ENCODE measurements around the gene NAP1L4. TPM values are rescaled to one million over a fixed set of nuclear protein-coding genes. Genes with fewer than 3 reads are reported as not detected.

The NAP1L4 gene
- total RNA-seq, 2 experiments from 2014 or later = 287 to 300 TPM

DNA sequence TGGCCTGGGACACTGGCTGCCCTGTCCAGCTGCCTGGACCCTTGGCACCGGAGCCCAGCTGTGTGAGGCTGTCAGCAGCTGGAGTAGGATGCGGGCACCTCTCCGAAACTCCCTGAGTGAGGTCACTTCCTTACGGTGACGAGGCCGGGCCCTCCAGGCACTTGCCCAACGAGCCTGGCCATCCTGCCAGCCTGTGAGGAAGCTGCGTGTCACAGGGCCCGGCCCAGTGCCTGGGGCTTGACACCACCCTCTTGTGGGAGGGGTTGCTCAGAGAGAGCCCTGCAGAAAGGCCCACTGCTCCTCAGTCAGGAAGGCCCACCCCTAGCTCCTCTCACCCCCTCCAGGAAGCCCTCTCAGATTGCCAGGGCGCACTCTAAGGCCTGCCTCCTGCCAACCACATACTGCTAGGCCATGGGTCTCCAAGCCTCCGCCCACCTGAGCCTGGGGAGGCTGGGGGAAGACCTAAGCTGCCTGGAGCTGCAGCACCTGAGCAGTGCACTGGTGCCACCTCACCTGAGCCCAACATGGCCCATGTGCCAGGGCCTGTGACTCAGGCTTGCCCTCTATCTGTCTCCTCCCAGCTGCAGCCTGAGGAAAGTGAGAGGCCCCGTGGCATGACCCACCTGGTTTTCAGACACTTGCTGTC is 58.6 kb downstream of the NAP1L4 start:
- peak; percentile 52 for ATAC-seq

DNA sequence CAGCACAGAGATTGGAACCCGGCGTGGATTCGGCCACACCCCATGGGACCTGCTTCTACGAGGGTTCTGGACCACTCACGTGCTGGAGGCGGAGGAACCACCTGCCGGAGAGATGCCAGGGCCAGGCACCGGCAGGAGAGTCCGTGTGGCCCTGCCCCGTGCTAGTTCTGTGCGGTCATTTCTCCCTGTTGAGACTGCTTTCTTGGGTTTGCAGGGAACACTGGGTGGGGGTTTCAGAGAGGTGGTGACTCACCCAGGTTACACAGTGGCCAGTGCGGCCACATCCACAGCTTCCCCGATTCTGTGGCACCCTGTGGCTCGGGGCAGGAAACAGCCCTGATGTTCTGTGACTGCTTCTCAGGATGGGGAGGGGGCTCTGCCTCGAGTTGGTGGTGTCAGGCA is 59.3 kb downstream of the NAP1L4 start:
- peaks cover 5% of the 10 kb centered on the region for H3K9me3 Mint-ChIP-seq (ENCODE audit: insufficient read depth)
- ATAC-seq = peak; percentile 2

More for the DNA sequence above, 58.6 kb downstream of the NAP1L4 start:
- peaks cover 34% of the 10 kb centered on the region for H3K4me1 Mint-ChIP-seq (ENCODE audit: low read depth)
- peaks cover 13% of the 10 kb centered on the region for H3K36me3 Mint-ChIP-seq (ENCODE audit: low read depth)
- POLR2A ChIA-PET = interaction anchor here (1.0 to 1.9 kb wide), 3 partner anchors 9 to 55 kb away, joined by 3 to 7 read pairs (median 3); no protein-coding TSS in a partner anchor
- peak overlapping the region; percentile 82 for H3K27ac Mint-ChIP-seq
- H3K4me3 Mint-ChIP-seq = no peak overlapping the region
- CTCF ChIA-PET = interaction anchor here (0.6 to 1.8 kb wide), 8 partner anchors 8 to 400 kb away, joined by 3 to 10 read pairs (median 3); no protein-coding TSS in a partner anchor
- peaks cover 7% of the 10 kb centered on the region for H3K27me3 Mint-ChIP-seq (ENCODE audit: low read depth)
- DNase-seq = peak; percentile 81
- peaks cover 5% of the 10 kb centered on the region for H3K9me3 Mint-ChIP-seq (ENCODE audit: insufficient read depth)

DNA sequence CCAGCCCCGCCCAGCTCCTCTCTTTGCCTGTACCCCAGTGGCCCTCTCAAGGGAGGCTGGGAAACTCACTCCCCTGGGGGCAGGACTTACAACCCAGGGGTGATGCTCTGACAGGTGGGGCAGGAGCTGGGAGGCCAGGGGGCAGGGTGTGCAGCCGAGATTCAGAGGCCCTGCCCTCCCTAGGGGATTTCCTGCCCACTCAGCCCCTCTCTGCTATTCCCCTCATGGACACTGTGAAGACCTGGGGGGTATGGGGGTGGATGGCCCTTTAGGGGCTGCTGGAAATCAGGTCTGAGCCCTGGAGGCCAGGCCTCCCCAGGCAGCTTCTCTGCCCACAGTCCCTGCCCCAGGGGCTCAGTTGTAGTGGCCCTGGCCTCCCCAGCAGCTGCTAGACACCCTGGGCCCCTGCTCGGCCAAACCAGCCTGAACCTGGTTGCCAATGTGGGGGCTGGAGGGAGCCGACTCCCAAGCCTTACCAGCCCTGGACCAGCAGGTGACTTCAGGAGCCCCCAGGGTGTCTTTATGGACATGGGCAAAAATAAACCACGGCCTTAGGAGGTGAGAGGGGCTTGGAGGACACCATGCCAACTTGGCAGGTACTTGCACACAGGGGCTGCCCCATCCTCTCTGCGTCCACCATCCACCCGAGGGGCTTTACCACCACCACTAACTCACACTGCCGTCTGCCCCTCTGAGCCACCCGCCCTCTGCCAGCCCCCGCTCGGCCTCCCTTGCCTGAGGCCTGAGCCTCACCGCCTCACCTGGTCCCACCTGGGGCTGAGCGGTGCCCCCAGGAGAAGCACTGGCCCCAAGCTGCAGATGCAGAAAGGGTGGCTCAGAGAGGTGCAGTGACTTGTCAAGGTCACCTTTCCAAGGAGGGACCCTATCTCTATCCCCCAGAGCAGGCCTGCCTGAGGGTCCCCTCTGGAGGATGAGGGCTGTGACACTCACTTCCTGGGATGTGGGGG is 60.1 kb downstream of the NAP1L4 start:
- ATAC-seq (no peak), DNase-seq (no peak)
- Mint-ChIP-seq H3K9me3 (ENCODE audit: insufficient read depth) (no peaks in the 10 kb centered on the region), H3K4me3 (no peak overlapping the region), H3K36me3 (ENCODE audit: low read depth) (peaks cover 2% of the 10 kb centered on the region), H3K27ac (no peak overlapping the region), H3K27me3 (ENCODE audit: low read depth) (peaks cover 20% of the 10 kb centered on the region), H3K4me1 (ENCODE audit: low read depth) (peaks cover 44% of the 10 kb centered on the region)
- CTCF ChIA-PET = interaction anchor here (1.1 to 4.0 kb wide), 5 partner anchors 9 to 399 kb away, joined by 3 to 55 read pairs (median 6); no protein-coding TSS in a partner anchor
- POLR2A ChIA-PET = interaction anchor here (1.9 kb wide), 1 partner anchor 10 kb away, joined by 7 read pairs; no protein-coding TSS in a partner anchor

More for the DNA sequence above, 59.3 kb downstream of the NAP1L4 start:
- peaks cover 40% of the 10 kb centered on the region for H3K4me1 Mint-ChIP-seq (ENCODE audit: low read depth)
- ChIA-PET POLR2A (interaction anchor here (1.5 to 1.9 kb wide), 2 partner anchors 10 to 56 kb away, joined by 3 to 7 read pairs; no protein-coding TSS in a partner anchor), CTCF (interaction anchor here (0.6 to 1.8 kb wide), 7 partner anchors 27 to 400 kb away, joined by 3 to 10 read pairs (median 3); no protein-coding TSS in a partner anchor)
- peak overlapping the region; percentile 82 for H3K27ac Mint-ChIP-seq
- peaks cover 14% of the 10 kb centered on the region for H3K27me3 Mint-ChIP-seq (ENCODE audit: low read depth)
- peaks cover 8% of the 10 kb centered on the region for H3K36me3 Mint-ChIP-seq (ENCODE audit: low read depth)
- DNase-seq = peak; percentile 43
- H3K4me3 Mint-ChIP-seq = no peak overlapping the region

DNA sequence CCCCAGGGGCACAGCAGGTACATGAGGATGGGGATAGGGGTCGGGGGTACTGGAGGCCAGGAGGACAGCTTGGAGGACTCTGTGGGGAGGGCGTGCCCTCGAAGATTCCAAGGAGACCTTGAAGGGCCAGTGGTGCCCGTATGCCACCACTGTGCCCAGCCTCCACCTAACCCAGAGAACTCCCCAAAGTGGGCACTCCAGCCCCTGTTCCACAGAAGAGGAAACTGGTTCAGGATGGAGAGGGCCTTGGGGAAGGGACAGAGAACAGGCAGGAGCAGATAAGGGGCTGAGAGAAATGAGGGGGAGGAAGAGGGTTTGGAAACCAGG is 60.7 kb downstream of the NAP1L4 start:
- POLR2A ChIA-PET = no interaction called here
- H3K4me3 Mint-ChIP-seq = no peak overlapping the region

DNA sequence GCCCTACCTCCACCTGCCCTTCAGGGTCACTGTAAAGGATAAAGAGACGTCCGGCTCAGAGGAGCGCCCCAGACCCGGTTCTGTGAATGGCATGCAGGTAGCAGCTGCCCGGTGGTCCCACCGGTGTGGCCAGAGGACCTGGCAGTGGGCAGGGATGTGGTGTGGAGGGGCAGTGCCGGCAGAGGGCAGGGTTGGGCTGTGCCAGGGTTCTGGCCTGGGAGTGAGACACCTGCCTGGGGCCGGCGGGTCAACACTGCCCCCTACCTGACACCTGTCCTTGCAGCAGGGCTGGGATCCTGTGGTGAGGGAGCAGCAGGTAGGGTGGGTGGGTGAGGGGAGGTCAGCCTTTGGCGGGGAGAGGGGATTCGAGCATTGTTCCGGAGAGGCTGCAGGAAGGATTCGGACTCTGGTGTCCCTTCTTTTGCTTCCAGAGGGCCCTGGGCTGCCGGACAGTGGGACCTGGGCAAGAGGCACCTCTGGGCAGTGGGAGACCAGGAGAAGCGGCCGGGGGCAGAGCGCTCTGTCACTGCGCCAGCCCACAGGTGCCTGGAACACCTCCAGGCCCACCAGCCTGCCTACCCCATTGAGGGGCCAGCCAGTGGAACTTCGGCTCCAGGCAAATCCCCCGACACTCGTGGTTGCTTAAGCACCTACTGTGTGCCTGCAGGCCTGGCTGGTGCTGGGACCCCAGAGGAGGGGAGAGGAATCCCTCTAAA is 61.3 kb downstream of the NAP1L4 start:
- Mint-ChIP-seq H3K4me1 (ENCODE audit: low read depth) (peaks cover 44% of the 10 kb centered on the region), H3K27ac (peak overlapping the region; percentile 66), H3K36me3 (ENCODE audit: low read depth) (no peaks in the 10 kb centered on the region), H3K9me3 (ENCODE audit: insufficient read depth) (no peaks in the 10 kb centered on the region), H3K4me3 (peak overlapping the region; percentile 73), H3K27me3 (ENCODE audit: low read depth) (peaks cover 26% of the 10 kb centered on the region)
- POLR2A ChIA-PET = interaction anchor here (1.0 to 2.4 kb wide), 2 partner anchors 9 to 15 kb away, joined by 4 to 7 read pairs; no protein-coding TSS in a partner anchor
- CTCF ChIA-PET = interaction anchor here (0.9 to 4.0 kb wide), 26 partner anchors 10 to 544 kb away, joined by 3 to 55 read pairs (median 5); partner anchors contain the start of gene CDKN1C
- ATAC-seq = peak; percentile 23
- peak; percentile 72 for DNase-seq

More for the DNA sequence above, 60.7 kb downstream of the NAP1L4 start:
- DNase-seq = no peak
- no peak for ATAC-seq
- CTCF ChIA-PET = interaction anchor here (1.1 to 4.0 kb wide), 5 partner anchors 9 to 545 kb away, joined by 3 to 55 read pairs (median 3); no protein-coding TSS in a partner anchor
- H3K36me3 Mint-ChIP-seq (ENCODE audit: low read depth) = no peaks in the 10 kb centered on the region
- peak overlapping the region; percentile 49 for H3K27ac Mint-ChIP-seq
- H3K4me1 Mint-ChIP-seq (ENCODE audit: low read depth) = peaks cover 44% of the 10 kb centered on the region
- peaks cover 24% of the 10 kb centered on the region for H3K27me3 Mint-ChIP-seq (ENCODE audit: low read depth)
- no peaks in the 10 kb centered on the region for H3K9me3 Mint-ChIP-seq (ENCODE audit: insufficient read depth)

DNA sequence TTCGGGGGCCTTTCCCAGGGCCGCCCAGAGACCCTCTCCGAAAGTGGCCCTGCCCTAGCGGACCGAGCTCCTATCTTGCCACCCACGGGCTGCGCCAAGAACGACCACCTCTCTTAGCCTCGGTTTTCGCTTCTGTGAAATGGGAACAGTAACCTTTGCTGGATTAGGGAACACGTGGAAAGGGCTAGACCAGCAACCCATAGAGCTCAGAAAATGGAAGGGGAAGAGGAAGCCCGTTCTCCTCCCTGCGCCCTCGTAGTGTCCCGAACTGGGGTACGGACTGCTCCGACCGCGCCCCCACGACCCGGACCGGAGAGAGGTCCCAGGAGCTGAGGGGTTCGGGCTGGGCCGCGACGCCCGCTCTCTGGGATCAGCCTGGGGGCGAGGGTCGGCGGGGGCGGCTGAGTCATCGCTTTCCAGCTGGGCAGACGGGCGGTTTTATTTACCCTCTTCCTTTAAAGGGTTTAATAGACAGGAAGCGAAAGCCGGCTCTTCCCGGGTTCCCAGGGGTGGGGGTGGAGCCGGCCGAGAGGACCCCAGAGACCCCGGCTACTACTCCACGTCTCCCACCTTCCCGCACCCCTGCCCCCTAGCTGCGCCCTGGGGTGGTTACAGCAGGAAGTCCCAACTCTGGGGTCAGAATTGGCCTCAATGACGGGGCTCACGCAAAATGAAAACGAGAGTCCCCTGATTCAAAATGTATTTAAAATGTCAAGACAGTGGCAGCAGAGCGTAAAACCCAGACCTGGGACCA is 62.0 kb downstream of the NAP1L4 start:
- POLR2A ChIA-PET = interaction anchor here (0.9 to 2.4 kb wide), 4 partner anchors 9 to 37 kb away, joined by 3 to 7 read pairs (median 5); no protein-coding TSS in a partner anchor
- Mint-ChIP-seq H3K36me3 (ENCODE audit: low read depth) (no peaks in the 10 kb centered on the region), H3K27ac (peak overlapping the region; percentile 66), H3K4me1 (ENCODE audit: low read depth) (peaks cover 44% of the 10 kb centered on the region), H3K27me3 (ENCODE audit: low read depth) (peaks cover 26% of the 10 kb centered on the region), H3K4me3 (peak overlapping the region; percentile 73), H3K9me3 (ENCODE audit: insufficient read depth) (no peaks in the 10 kb centered on the region)
- CTCF ChIA-PET = interaction anchor here (0.6 to 4.0 kb wide), 31 partner anchors 10 to 543 kb away, joined by 3 to 55 read pairs (median 4); partner anchors contain the start of genes CDKN1C and TSSC4
- DNase-seq (peak; percentile 65), ATAC-seq (no peak)

DNA sequence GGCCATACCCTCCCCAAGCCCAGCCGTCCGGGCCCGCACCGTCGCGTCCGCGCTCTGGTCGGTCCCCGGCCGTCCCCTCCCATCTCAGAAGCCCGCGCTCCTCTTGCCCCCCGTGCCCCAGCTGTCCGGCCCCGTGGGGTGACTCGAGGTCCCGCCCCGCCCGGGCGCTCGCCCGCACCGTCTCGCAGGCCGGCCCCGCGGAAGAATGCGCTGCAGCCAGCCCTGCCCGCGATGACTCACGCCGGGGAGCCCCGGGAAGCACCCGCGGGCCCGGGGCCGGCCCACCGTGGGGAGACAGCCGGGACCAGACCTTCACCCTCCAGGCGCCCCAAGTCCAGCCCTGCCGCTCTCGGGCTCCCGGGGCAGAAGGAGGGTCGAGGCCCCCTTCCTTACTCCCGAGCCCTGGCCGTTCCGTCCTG is 62.6 kb downstream of the NAP1L4 start:
- ATAC-seq (peak; percentile 31), DNase-seq (peak; percentile 41)
- Mint-ChIP-seq H3K36me3 (ENCODE audit: low read depth) (no peaks in the 10 kb centered on the region), H3K4me3 (peak overlapping the region; percentile 73), H3K27ac (no peak overlapping the region), H3K9me3 (ENCODE audit: insufficient read depth) (no peaks in the 10 kb centered on the region), H3K4me1 (ENCODE audit: low read depth) (peaks cover 44% of the 10 kb centered on the region), H3K27me3 (ENCODE audit: low read depth) (peaks cover 26% of the 10 kb centered on the region)
- POLR2A ChIA-PET = interaction anchor here (0.9 to 2.4 kb wide), 3 partner anchors 12 to 37 kb away, joined by 3 to 7 read pairs (median 6); no protein-coding TSS in a partner anchor
- CTCF ChIA-PET = interaction anchor here (0.6 to 4.0 kb wide), 31 partner anchors 9 to 543 kb away, joined by 3 to 55 read pairs (median 4); partner anchors contain the start of genes CDKN1C and TSSC4

DNA sequence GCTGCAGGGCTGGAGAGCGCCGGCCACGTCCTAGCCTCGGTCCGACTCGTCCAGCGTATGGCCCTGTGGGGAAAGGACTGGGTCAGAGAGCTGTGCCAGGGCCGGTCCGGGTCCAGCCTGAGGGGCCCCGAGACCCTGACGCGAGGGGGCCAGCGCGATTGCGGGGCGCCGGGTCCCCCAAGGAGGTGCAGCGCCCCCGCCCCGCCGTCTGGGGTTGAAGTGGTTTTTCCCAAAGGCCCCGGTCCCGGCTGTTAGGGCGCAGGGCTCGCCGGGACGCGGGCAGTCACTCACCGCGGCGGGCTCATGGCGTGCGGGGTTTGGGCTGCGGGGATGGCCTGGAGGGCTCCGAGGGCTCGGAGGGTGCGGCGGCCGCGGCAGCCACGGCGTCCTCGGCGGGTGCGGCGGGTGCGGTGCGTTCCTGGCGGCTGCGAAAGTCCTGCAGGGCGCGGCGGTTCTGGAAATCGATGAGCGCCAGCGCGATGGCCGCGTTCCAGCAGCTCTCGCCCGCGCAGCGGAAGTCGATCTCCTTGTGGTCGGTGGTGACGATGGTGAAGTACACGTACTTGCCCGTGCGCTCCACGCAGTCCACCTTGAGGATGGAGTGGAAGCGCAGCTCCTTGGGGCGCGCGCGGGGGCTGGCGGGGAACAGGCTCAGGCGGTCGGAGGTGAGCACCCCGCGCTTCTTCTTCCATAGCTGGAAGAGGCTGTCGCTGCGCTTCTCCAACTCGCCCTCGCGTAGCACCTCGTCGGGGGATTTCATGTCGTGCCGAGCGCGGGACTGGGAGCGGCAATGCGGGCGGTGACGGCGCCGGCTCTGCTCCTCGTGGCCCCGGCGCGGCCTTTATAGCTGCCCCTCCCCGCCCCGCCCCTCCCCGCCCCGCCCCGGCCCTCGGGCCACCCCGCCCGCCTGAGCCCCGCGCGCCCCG is 63.3 kb downstream of the NAP1L4 start, which contains the start of gene PHLDA2:
PHLDA2 (minus strand) TSS at position 816 of the 926 bp plus-strand sequence; CDS start at position 760, 56 bp downstream.
- DNase-seq (peak; percentile 75), ATAC-seq (peak; percentile 45)
- Mint-ChIP-seq H3K27ac (peak within 1 kb of the TSS; percentile 70), H3K27me3 (ENCODE audit: low read depth) (peaks cover 26% of the 10 kb centered on the region), H3K4me1 (ENCODE audit: low read depth) (peaks cover 40% of the 10 kb centered on the region), H3K9me3 (ENCODE audit: insufficient read depth) (no peaks in the 10 kb centered on the region), H3K4me3 (peak within 1 kb of the TSS; percentile 73), H3K36me3 (ENCODE audit: low read depth) (no peaks in the 10 kb centered on the region)
- POLR2A ChIA-PET = interaction anchor here (1.5 to 2.4 kb wide), 2 partner anchors 13 to 36 kb away, joined by 6 to 7 read pairs; no protein-coding TSS in a partner anchor
- CTCF ChIA-PET = interaction anchor here (0.7 to 4.0 kb wide), 18 partner anchors 9 to 509 kb away, joined by 3 to 55 read pairs (median 6); no protein-coding TSS in a partner anchor

DNA sequence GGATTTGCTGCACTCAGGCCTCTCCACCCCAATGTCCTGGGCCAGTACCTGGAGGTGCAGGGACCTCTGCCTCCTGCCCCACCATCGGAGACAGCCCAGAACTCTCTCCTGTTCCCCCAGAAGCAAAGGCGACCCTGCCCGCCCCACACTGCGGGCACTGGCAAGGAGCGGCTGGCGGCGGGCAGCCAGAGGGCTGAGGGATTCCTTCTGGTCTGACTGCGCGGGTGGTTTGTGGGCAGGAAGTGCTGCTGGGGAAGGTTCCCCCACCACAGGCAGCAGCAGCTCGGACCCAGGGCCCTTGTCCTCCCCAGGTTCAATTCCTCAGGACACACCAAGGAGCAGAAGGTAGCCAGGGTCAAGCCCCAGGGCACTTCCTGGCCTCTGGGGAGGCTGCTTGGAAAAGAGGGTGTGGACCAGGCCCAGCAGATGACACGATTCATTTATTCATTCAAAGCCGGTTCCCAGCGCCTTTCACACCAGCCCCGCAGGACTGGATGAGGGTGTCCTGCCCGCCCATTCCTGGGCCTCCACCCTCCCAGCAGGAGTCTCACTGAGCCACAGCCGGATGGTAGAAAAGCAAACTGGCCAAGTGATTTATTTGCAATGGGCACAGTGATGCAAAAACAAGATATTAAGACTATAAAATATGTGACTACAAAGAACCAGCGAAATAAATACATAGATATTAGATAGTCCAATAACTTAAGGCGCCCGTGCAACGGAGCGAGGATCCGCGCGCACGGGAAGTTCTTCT is 64.1 kb downstream of the NAP1L4 start:
- H3K27ac Mint-ChIP-seq = no peak overlapping the region
- ATAC-seq = no peak
- DNase-seq = peak; percentile 40
- peak overlapping the region; percentile 50 for H3K4me3 Mint-ChIP-seq
- peaks cover 26% of the 10 kb centered on the region for H3K27me3 Mint-ChIP-seq (ENCODE audit: low read depth)
- CTCF ChIA-PET = interaction anchor here (0.7 to 4.0 kb wide), 7 partner anchors 29 to 508 kb away, joined by 3 to 55 read pairs (median 3); no protein-coding TSS in a partner anchor
- H3K36me3 Mint-ChIP-seq (ENCODE audit: low read depth) = no peaks in the 10 kb centered on the region
- peaks cover 32% of the 10 kb centered on the region for H3K4me1 Mint-ChIP-seq (ENCODE audit: low read depth)
- POLR2A ChIA-PET = interaction anchor here (2.4 kb wide), 1 partner anchor 12 kb away, joined by 7 read pairs; no protein-coding TSS in a partner anchor
- no peaks in the 10 kb centered on the region for H3K9me3 Mint-ChIP-seq (ENCODE audit: insufficient read depth)

Measured in activated CD8-positive, alpha-beta T cell treated with anti-CD3 and anti-CD28 coated beads, Interleukin-2, amount 10 ng/mL, durations not matched to agents 7 days and 5 days (primary cell).